GM19240 (cell line): ENCODE results near the gene SPAG9.

Experiments used
- DNase-seq: peaks from one replicate; pipeline ENCODE4 v3.0.0; 2011; ENCODE audit warnings: low spot score; ENCODE audit not compliant: insufficient read length

Gene SPAG9

DNA sequence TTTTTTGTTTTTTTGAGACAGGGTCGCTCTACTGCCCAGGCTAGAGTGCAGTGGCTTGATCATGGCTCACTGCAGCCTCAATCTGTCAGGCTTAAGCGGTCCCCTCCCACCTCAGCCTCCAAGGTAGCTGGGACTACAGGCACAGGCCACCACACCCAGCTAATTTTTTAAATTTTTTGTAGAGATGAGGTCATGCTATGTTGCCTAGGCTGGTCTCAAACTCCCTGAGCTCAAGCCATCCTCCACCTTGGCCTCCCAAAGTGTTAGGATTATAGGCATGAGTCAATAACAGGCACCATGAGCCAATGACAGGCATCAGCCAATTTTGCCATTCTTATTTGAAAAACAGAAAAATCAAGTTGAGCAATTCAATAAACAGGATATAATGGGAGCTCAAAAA lies 125.0 kb downstream of the SPAG9 start:
- DNase-seq: no peak

DNA sequence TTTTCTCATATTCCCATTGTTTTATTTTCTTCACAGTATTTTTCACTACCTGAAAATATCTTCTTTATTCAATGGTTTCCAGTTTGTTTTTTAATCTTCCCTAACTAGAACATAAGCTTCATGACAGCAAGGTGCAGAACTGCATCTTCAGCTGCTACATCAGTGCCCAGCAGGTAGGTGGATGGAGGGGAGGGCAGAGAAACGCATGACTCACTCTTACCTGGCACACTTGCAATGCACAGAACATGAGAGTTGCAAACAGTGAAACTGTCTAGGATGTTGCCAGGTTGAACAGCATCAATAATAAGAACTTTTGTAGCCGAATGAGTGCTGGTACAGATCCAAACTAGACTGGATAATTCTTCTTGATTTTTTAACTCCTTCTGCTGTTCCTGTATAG lies 127.1 kb downstream of the SPAG9 start:
- no peak for DNase-seq

- DNase-seq: no peak
Measured at GRCh38 chr17:50989149-50989548, 131.5 kb downstream of the SPAG9 start.

GRCh38 chr17:50988427-50988826 lies 132.2 kb downstream of the SPAG9 start:
- DNase-seq: no peak

DNA sequence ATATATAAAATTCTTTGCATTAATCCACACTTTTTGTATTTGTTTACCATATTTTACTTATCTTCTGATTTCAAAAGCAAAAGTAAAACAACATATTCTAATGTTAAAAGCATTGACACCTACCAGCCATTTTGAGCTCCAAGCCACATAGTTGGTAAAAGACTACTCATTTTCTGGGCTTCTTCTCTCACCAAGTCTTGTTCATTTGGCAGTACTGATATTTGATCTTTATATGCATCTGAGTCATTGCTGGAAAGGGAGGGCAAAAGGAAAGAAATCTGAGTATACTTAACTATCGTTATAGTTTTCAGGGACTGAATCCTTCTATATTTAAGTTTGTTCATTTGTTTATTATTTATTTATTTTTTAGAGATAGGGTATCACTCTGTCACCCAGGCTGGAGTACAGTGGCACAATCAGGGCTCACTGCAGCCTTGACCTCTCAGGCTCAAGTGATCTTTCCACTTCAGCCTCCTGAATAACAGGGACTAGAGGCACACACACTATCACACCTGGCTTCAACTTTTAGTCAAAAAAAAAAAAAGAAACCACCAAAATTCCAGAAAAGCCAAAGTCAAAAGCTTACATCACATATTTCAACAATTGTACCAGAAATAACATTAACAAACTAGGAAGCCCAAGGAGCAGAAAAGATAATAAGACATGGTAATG lies 133.5 kb downstream of the SPAG9 start:
- no peak for DNase-seq

GRCh38 chr17:50981279-50981678 lies 139.4 kb downstream of the SPAG9 start:
- no peak for DNase-seq

- DNase-seq: no peak
Measured at GRCh38 chr17:50979524-50979927, 141.1 kb downstream of the SPAG9 start.

- no peak for DNase-seq
Measured at GRCh38 chr17:50977487-50978159, 143.0 kb downstream of the SPAG9 start.

- DNase-seq: no peak
Measured at GRCh38 chr17:50976951-50977472, 143.7 kb downstream of the SPAG9 start.

- DNase-seq: no peak
Measured at GRCh38 chr17:50973557-50974494, 146.8 kb downstream of the SPAG9 start.

GRCh38 chr17:50972577-50972976 lies 148.1 kb downstream of the SPAG9 start:
- DNase-seq: no peak

- no peak for DNase-seq
Measured at GRCh38 chr17:50967795-50968194, 152.9 kb downstream of the SPAG9 start.

GRCh38 chr17:50966163-50966666 lies 154.5 kb downstream of the SPAG9 start:
- no peak for DNase-seq

GRCh38 chr17:50963139-50963538 lies 157.5 kb downstream of the SPAG9 start:
- no peak for DNase-seq

DNA sequence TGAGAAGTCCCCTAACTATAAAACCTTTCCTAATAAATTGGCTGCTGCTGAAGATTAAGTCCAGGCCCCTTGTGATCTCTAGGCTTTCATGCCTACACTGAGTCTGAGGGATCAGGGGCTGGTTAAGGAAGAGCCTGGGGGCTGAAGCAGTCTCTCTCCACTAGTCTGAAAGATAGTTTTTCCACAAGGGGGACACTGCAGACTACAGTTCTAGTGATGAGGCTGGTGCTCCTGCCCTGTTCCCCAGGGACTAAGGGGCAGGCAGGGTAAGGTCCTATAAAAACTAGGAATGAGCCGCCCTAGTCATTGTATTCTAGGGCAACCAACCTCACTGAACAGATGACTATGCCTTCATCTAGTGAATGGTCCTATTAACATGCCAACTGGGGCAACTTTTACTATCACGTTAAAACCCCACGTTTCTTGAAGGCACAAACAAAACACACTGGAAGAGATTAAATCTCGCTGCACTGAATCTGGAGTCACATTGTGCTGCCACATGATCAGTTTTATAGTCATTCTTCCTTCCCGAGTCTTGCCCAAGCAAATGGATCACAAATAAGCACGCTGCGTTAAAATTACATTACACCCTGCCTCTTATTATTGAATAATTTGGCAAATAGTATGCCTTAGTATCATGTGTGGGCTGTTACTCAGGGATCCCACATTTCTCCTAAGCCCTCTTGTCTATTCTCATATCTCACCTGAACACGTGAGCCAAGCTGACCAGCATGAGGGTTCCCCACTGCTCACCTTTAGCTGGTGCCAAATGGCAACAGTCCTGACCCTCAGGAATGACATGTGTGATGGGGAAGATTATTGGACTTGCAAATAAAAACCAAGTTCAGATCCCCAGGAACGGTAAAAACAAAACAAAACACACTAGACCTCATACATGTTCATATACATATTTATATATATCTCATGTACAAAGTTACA lies 159.1 kb downstream of the SPAG9 start:
- DNase-seq: no peak

- DNase-seq: no peak
Measured at GRCh38 chr17:50959341-50959740, 161.3 kb downstream of the SPAG9 start.

DNA sequence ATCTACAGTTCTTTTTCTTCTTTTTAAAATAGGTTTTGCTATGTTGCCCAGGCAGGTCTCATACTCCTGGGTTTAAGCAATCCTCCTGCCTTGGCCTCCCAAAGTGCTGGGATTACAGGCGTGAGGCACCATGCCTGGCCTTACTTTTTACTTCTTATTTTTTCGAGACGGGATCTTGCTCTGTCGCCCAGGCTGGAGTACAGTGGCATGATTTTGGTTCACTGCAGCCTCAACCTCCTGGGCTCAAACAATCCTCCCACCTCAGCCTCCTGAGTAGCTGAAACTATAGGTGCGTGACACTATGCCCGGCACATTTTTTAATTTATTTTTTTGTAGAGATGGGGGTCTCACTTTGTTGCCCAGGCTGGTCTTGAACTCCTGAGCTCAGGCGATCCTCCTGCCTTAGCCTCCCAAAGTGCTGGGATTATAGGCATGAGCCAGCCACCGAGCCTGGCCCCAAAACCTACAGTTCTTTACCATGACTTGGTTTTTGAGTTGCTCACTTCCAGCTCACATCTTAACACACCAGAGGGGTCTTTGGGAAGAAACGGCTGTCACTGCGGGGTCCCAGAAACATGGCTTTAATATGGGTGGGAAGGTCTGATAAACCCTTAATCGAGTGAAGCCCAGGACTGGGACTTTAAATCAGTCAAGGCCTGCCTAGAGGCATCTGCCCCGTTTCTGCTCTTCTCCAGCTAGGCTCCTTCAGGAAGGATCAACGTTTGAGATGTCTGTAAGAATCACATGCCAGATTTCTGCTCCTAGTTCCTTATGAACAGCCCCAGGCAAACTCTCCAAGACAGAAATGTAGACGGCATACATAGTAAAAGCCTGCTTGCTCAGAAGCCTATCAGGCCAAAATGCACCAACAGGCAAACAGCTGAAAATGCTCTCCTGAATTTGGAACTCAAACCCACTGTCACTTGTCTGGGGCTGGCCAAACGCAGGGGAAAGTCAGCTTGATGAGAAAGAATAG lies 162.8 kb downstream of the SPAG9 start:
- DNase-seq: no peak

DNA sequence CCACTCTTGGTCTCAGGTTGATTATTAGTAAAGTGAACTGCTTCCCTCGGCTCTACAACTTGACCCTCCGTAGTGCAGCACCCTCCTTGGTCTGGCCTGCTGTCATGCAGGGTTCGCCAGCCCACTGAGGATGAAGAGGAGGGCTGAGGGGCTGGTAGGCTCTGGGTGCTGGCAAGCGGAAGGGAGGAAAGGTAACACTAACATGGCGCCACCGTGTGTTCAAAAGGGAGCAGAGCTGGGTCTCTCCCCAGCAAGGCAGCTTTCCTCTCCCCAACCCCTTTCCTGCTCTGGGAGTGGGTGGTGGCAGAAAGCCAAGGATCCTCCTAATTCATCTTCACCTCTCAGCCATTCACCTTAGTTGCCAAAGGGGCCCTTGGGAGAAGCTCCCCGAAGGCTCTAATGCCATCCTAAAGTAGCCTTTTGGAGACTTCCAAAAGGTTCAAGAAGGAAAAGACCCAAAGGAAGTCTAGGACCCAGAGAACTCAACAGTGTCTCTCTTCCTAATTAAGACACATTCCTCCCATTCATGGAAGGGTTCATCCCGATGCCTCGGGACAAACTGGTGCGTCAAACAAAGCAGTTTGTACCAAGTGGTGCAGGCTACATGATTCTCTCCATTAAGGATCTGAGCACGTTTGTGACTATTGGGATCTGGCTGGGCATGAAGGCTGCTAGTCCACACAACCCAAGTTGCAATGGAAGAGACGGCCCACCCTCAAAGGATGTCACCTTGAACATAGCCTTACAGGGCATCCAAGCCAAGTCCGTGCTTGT lies 163.7 kb downstream of the SPAG9 start:
- peak; percentile 50 for DNase-seq

DNA sequence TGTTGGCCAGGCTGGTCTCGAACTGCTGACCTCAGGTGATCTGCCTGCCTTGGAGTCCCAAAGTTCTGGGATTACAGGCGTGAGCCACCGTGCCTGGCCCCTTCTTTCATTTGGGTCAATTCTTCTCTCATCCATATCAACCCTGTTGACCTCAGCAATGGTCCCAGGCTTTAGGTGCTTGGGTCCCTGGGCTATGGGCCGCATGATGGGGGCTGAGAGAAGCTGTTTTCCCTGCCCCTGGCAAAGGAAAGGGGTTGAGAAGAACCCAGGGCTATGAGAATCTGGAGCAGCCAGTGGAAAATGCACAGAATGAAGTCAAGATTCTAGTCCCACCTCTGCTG lies 164.3 kb downstream of the SPAG9 start:
- DNase-seq: no peak
